Measurements from ENCODE around the gene HMCN2. TPM values are rescaled to one million over a fixed set of nuclear protein-coding genes. Genes with fewer than 3 reads are reported as not detected.
"Not testable (repeated sequence)": the region's sequence is repeated elsewhere in the genome, so short reads cannot be mapped to it uniquely, and the experiment has no call there.

HMCN2 gene
- total RNA-seq, 6 experiments from 2014 or later: under 0.01 to 0.05 (median 0.02) TPM; not detected in 3

DNA sequence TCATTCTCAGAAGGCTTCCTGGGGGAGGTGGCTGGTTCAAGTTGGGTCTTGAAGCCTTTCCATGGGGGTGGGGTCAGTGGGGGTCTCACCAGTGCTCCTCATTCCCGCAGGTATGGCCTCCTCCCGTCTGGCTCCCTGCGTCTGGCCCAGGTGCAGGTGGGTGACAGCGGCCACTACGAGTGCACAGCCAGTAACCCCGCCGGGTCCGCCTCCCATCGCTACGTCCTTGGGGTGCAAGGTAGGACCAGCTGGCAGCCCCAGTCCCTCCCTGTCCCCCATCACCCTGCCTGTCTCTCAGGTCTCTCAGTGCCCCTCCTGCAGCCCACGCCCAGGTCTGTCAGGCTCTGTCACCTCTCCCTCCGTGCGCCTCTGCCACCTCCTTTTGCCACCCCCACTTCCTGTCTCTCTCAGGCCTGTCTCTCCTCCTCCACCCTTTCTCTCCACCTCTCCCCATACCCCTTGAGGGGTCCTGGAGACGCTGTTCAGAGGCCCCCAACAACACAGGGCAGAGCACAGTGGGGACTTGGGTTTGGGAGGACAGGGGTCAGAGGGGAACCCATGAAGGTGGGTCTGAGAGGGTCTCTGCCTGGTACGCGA, 72.3 kb downstream of the HMCN2 start:
- TF ChIP-seq, protein P1, sequence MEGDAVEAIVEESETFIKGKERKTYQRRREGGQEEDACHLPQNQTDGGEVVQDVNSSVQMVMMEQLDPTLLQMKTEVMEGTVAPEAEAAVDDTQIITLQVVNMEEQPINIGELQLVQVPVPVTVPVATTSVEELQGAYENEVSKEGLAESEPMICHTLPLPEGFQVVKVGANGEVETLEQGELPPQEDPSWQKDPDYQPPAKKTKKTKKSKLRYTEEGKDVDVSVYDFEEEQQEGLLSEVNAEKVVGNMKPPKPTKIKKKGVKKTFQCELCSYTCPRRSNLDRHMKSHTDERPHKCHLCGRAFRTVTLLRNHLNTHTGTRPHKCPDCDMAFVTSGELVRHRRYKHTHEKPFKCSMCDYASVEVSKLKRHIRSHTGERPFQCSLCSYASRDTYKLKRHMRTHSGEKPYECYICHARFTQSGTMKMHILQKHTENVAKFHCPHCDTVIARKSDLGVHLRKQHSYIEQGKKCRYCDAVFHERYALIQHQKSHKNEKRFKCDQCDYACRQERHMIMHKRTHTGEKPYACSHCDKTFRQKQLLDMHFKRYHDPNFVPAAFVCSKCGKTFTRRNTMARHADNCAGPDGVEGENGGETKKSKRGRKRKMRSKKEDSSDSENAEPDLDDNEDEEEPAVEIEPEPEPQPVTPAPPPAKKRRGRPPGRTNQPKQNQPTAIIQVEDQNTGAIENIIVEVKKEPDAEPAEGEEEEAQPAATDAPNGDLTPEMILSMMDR (IDR thresholded peaks at IDR 0.05): no peak
- Mint-ChIP-seq H3K27ac (no peak overlapping the region), H3K9me3 (no peaks in the 10 kb centered on the region), H3K27me3 (ENCODE audit: insufficient read depth) (peaks cover 13% of the 10 kb centered on the region), H3K4me3 (no peak overlapping the region), H3K4me1 (ENCODE audit: low read depth) (no peaks in the 10 kb centered on the region), H3K36me3 (ENCODE audit: low read depth) (no peaks in the 10 kb centered on the region)
- no peak for DNase-seq

DNA sequence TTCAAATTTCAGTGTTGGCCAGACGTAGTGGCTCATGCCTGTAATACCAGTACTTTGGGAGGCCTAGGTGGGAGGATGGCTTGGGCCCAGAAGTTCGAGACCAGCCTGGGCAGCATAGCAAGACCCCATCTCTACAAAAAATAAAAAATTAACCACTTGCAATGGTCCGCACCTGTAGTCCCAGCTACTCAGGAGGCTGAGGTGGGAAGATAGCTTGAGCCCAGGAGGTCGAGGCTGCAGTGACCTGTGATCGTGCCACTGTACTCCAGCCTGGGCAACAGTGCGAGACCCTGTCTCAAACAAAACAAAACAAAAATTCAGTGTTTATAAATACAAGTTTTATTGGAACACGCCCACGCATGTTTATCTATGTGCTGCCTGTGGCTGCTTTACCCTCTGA, 73.3 kb downstream of the HMCN2 start:
- peaks cover 12% of the 10 kb centered on the region for H3K27me3 Mint-ChIP-seq (ENCODE audit: insufficient read depth)
- DNase-seq; H3K4me1 Mint-ChIP-seq (ENCODE audit: low read depth); H3K36me3 Mint-ChIP-seq (ENCODE audit: low read depth); H3K27ac Mint-ChIP-seq; H3K4me3 Mint-ChIP-seq; H3K9me3 Mint-ChIP-seq: not testable (repeated sequence)

DNA sequence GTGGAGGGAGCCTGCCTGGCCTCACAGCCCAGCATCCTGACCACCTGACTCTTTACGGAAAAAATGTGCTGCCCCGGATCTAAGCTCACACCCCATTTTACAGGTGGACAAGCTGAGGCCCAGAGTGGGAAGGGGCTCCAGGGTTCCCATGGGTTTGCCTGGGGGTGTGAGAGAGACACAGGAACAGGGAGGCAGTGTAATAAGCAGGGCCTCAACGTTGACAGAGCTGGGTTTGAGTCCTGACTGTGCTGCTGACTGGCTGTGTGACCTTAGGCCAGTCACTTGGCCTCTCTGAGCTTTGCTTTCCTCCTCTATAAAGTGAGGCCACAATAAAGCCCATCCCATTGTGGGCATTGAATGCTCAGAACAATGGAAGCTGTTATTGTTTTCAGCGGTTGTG, 73.7 kb downstream of the HMCN2 start:
- peaks cover 12% of the 10 kb centered on the region for H3K27me3 Mint-ChIP-seq (ENCODE audit: insufficient read depth)
- DNase-seq: no peak
- H3K4me3 Mint-ChIP-seq: no peak overlapping the region
- TF ChIP-seq, protein P1 (IDR thresholded peaks at IDR 0.05): no peak
- no peaks in the 10 kb centered on the region for H3K4me1 Mint-ChIP-seq (ENCODE audit: low read depth)
- H3K9me3 Mint-ChIP-seq: no peaks in the 10 kb centered on the region
- no peaks in the 10 kb centered on the region for H3K36me3 Mint-ChIP-seq (ENCODE audit: low read depth)
- H3K27ac Mint-ChIP-seq: no peak overlapping the region

DNA sequence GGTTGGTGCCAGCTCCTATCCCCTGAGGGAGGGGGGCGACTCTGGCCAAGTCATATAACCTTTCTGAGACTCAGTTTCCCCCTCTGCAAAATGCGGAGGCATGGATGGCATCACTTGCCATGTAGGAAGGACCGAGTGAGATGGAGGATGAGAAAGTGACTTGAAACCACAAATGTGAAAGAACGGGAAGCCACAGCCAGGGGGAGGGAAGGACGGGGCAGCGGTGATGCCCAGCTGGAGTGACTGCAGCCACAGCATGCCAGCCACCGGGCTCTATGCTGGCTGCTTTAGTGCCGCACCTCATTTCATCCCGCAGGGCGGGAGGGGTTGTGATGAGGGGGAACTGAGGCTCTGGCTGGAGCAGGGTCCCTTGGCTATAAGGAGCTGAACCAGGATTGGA, 74.5 kb downstream of the HMCN2 start:
- no peak overlapping the region for H3K4me3 Mint-ChIP-seq
- no peaks in the 10 kb centered on the region for H3K36me3 Mint-ChIP-seq (ENCODE audit: low read depth)
- H3K4me1 Mint-ChIP-seq (ENCODE audit: low read depth): no peaks in the 10 kb centered on the region
- TF ChIP-seq, protein P1 (IDR thresholded peaks at IDR 0.05): no peak
- no peak for DNase-seq
- peaks cover 9% of the 10 kb centered on the region for H3K27me3 Mint-ChIP-seq (ENCODE audit: insufficient read depth)
- no peaks in the 10 kb centered on the region for H3K9me3 Mint-ChIP-seq
- no peak overlapping the region for H3K27ac Mint-ChIP-seq

DNA sequence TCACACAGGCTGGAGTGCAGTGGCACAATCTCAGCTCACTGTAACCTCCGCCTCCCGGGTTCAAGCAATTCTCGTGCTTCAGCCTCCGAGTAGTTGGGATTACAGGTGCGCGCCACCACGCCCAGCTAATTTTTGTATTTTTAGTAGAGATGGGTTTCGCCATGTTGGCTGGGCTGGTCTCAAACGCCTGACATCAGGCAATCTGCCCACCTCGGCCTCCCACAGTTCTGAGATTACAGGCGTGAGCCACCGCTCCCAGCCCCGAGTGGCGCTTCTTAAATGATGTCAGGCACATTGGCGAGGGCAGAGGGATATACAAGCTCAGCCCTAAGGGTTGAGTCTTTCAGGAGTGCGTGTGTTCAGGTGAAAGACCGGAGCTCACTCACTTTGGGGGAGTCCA, 75.0 kb downstream of the HMCN2 start:
- H3K36me3 Mint-ChIP-seq (ENCODE audit: low read depth); H3K27ac Mint-ChIP-seq; H3K27me3 Mint-ChIP-seq (ENCODE audit: insufficient read depth); H3K9me3 Mint-ChIP-seq; H3K4me3 Mint-ChIP-seq; H3K4me1 Mint-ChIP-seq (ENCODE audit: low read depth); DNase-seq: not testable (repeated sequence)

DNA sequence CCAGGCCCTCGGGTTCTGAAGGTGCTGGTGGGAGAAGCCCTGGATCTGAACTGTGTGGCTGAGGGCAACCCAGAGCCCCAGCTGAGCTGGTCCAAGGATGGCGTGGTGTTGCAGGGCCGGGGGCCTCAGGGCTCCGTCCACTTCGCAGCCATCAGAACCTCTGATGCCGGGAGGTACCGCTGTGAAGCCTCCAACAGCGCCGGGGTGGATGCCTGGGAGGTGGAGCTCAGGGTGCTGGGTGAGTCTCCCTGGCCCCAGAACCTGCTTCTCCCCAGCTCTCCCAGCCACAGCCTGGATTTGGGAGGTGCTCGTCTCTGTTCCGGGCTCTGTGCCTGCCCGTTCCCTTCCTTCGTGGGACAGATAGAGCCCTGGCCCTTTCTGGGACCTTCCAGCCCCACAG, 75.6 kb downstream of the HMCN2 start:
- TF ChIP-seq, protein P1 (IDR thresholded peaks at IDR 0.05): no peak
- Mint-ChIP-seq H3K4me3 (no peak overlapping the region), H3K9me3 (no peaks in the 10 kb centered on the region), H3K27me3 (ENCODE audit: insufficient read depth) (no peaks in the 10 kb centered on the region; the same call in 1 of the 2 replicates), H3K36me3 (ENCODE audit: low read depth) (no peaks in the 10 kb centered on the region), H3K4me1 (ENCODE audit: low read depth) (no peaks in the 10 kb centered on the region), H3K27ac (no peak overlapping the region)
- no peak for DNase-seq
